MM.1S (cell line): Measurements from ENCODE around the gene RAB22A.

Experiments
- DNase-seq: peaks from one replicate; pipeline ENCODE4 v3.0.0-alpha.2; 2015
- H2AFZ ChIP-seq: fragments of 300-600 bp; sonication (generic); 2 replicates; pipeline ENCODE4 v1.6.0; 2016; ENCODE audit warnings: antibody characterized with exemption, low read length
- H3F3A ChIP-seq: fragments of 300-600 bp; sonication (generic); 2 replicates; pipeline ENCODE4 v1.6.1; 2016; ENCODE audit warnings: mild to moderate bottlenecking, antibody characterized with exemption, low read length, moderate library complexity, mixed read lengths; ENCODE audit not compliant: insufficient read depth
- H3K27ac ChIP-seq: fragments of 300-600 bp; sonication (generic); 2 replicates; pipeline ENCODE4 v1.5.1; 2016; ENCODE audit warnings: mild to moderate bottlenecking, low read length
- H3K27me3 ChIP-seq: fragments of 300-600 bp; sonication (generic); replicated peaks from 2 replicates; pipeline ENCODE4 v1.6.0; 2016; ENCODE audit warnings: low read length; ENCODE audit not compliant: insufficient read depth
- H3K36me3 ChIP-seq: fragments of 300-600 bp; sonication (generic); replicated peaks from 2 replicates; pipeline ENCODE4 v1.6.1; 2016; ENCODE audit warnings: mild to moderate bottlenecking, low read length, mixed read lengths; ENCODE audit not compliant: insufficient read depth
- H3K4me1 ChIP-seq: fragments of 300-600 bp; sonication (generic); 2 replicates; pipeline ENCODE4 v1.6.1; 2016; ENCODE audit warnings: low read length, mixed read lengths
- H3K4me2 ChIP-seq: fragments of 300-600 bp; sonication (generic); 2 replicates; pipeline ENCODE4 v1.6.0; 2016; ENCODE audit warnings: low read depth, low read length
- H3K4me3 ChIP-seq: fragments of 300-600 bp; sonication (generic); 2 replicates; pipeline ENCODE4 v1.5.1; 2016; ENCODE audit warnings: low read length, mixed read lengths
- H3K79me2 ChIP-seq: fragments of 300-600 bp; sonication (generic); 2 replicates; pipeline ENCODE4 v1.6.1; 2016; ENCODE audit warnings: mixed run types, low read length, mixed read lengths
- H3K9ac ChIP-seq: fragments of 300-600 bp; sonication (generic); 2 replicates; pipeline ENCODE4 v1.6.1; 2016; ENCODE audit warnings: low read length, mixed read lengths
- H3K9me2 ChIP-seq: fragments of 300-600 bp; sonication (generic); replicated peaks from 2 replicates; pipeline ENCODE4 v1.6.1; 2016; ENCODE audit warnings: mild to moderate bottlenecking, low read length, mixed read lengths; ENCODE audit not compliant: insufficient read depth
- H3K9me3 ChIP-seq: fragments of 300-600 bp; sonication (generic); replicated peaks from 2 replicates; pipeline ENCODE4 v1.6.1; 2016; ENCODE audit warnings: mild to moderate bottlenecking, low read length, mixed read lengths; ENCODE audit not compliant: insufficient read depth
- H4K20me1 ChIP-seq: fragments of 300-600 bp; sonication (generic); 2 replicates; pipeline ENCODE4 v1.6.1; 2016; ENCODE audit warnings: mild to moderate bottlenecking, low read length, moderate library complexity, mixed read lengths; ENCODE audit not compliant: insufficient read depth
- CTCF ChIP-seq: fragments of 300-600 bp; sonication (generic); IDR thresholded peaks from 2 replicates; pipeline ENCODE4 v1.5.1; 2016; ENCODE audit warnings: antibody characterized with exemption, low read length, mixed read lengths
- EZH2 ChIP-seq: fragments of 300-600 bp; sonication (generic); optimal IDR thresholded peaks from 2 replicates; pipeline ENCODE3; 2017; ENCODE audit warnings: low read depth, mild to moderate bottlenecking, antibody characterized with exemption, low read length, mixed read lengths
- EZH2phosphoT487 ChIP-seq: fragments of 300-600 bp; sonication (generic); IDR thresholded peaks from 2 replicates; pipeline ENCODE4 v1.6.1; 2018; ENCODE audit warnings: antibody characterized with exemption, low read length

Gene RAB22A

GRCh38 chr20:58287638-58288037 lies 21.9 kb upstream of the RAB22A start:
- no peak overlapping the region for H3K4me3 ChIP-seq
- H3K27ac ChIP-seq: no peak overlapping the region
- no peaks in the 10 kb centered on the region for H3K9me2 ChIP-seq
- H4K20me1 ChIP-seq: no peaks in the 10 kb centered on the region
- H3K36me3 ChIP-seq: no peaks in the 10 kb centered on the region
- DNase-seq: no peak
- H3K27me3 ChIP-seq: no peaks in the 10 kb centered on the region
- H3K9ac ChIP-seq: no peak overlapping the region
- no peaks in the 10 kb centered on the region for H3K4me1 ChIP-seq
- H3K9me3 ChIP-seq: no peaks in the 10 kb centered on the region
- H2AFZ ChIP-seq: no peak overlapping the region
- H3K4me2 ChIP-seq: no peak overlapping the region
- no peaks in the 10 kb centered on the region for H3F3A ChIP-seq
- H3K79me2 ChIP-seq: no peaks in the 10 kb centered on the region
- TF ChIP-seq CTCF (no peak), EZH2phosphoT487 (no peak), EZH2 (no peak)

GRCh38 chr20:58289143-58289542 lies 20.4 kb upstream of the RAB22A start:
- no peak for DNase-seq
- Histone ChIP-seq H3K27me3 (no peaks in the 10 kb centered on the region), H3K4me3 (no peak overlapping the region), H4K20me1 (no peaks in the 10 kb centered on the region), H3K27ac (no peak overlapping the region), H3K4me1 (no peaks in the 10 kb centered on the region), H3K9ac (no peak overlapping the region), H3K9me3 (no peaks in the 10 kb centered on the region), H2AFZ (no peak overlapping the region), H3K79me2 (no peaks in the 10 kb centered on the region), H3K9me2 (no peaks in the 10 kb centered on the region), H3F3A (no peaks in the 10 kb centered on the region), H3K36me3 (no peaks in the 10 kb centered on the region), H3K4me2 (no peak overlapping the region)
- TF ChIP-seq CTCF: no peak
- no peak for TF ChIP-seq EZH2phosphoT487
- TF ChIP-seq EZH2: no peak

GRCh38 chr20:58293453-58293852 lies 16.1 kb upstream of the RAB22A start:
- Histone ChIP-seq H3K27ac (no peak overlapping the region), H3F3A (no peaks in the 10 kb centered on the region), H3K9ac (no peak overlapping the region), H3K9me3 (no peaks in the 10 kb centered on the region), H3K27me3 (no peaks in the 10 kb centered on the region), H3K79me2 (no peaks in the 10 kb centered on the region), H3K4me3 (no peak overlapping the region), H3K4me1 (no peaks in the 10 kb centered on the region), H4K20me1 (no peaks in the 10 kb centered on the region), H3K4me2 (no peak overlapping the region), H3K36me3 (no peaks in the 10 kb centered on the region), H3K9me2 (no peaks in the 10 kb centered on the region), H2AFZ (no peak overlapping the region)
- DNase-seq: no peak
- TF ChIP-seq EZH2phosphoT487 (no peak), CTCF (no peak), EZH2 (no peak)
